Urinary bladder (tissue), 4 donors: Measurements from ENCODE around the gene TMEM231. TPM values are rescaled to one million over a fixed set of nuclear protein-coding genes. Genes with fewer than 3 reads are reported as not detected.
"Not testable (repeated sequence)": the region's sequence is repeated elsewhere in the genome, so short reads cannot be mapped to it uniquely, and the experiment has no call there.

Source experiments
- DNase-seq: peaks from one replicate; pipeline ENCODE4 v3.0.0-alpha.2; 2015; ENCODE audit errors: extremely low spot score
- H3K27ac ChIP-seq: one replicate; pipeline ENCODE4 v1.5.1; 2013; ENCODE audit warnings: low read depth, mild to moderate bottlenecking, moderate library complexity
- H3K36me3 ChIP-seq: one replicate; pipeline ENCODE4 v1.6.1; 2013; ENCODE audit warnings: mild to moderate bottlenecking, moderate library complexity; ENCODE audit not compliant: insufficient read depth
- H3K4me1 ChIP-seq: one replicate; pipeline ENCODE4 v1.6.1; 2013; ENCODE audit warnings: mild to moderate bottlenecking, moderate library complexity; ENCODE audit not compliant: insufficient read depth
- H3K4me3 ChIP-seq: one replicate; pipeline ENCODE4 v1.5.1; 2013; ENCODE audit warnings: low read depth, low read length
- WGBS: extraction: QIAGEN DNeasy Blood & Tissue Kit; methylation state at CpG from one replicate; pipeline ENCODE4 v1.1.7; 2013; 5-methylcytosine and 5-hydroxymethylcytosine counted together
- polyA plus RNA-seq: library from polyadenylated mRNA; stranded (reverse); fragments of 200-250 nt; gene quantifications from one replicate; pipeline ENCODE4 v1.2.3, GENCODE V29; 2013
- total RNA-seq: library from RNA; depleted of rRNA; stranded (reverse); fragments of >200 nt; gene quantifications from one replicate; pipeline ENCODE4 v1.2.3, GENCODE V29; 2014
- donor health status: healthy with polysubstance abuse.
- donor health status: healthy.

The TMEM231 gene
- total and polyA plus RNA-seq, 2 donors = 10.7 to 14.7 TPM

- DNase-seq = no peak
- Histone ChIP-seq H3K4me1 (no peaks in the 10 kb centered on the region), H3K4me3 (no peak overlapping the region), H3K27ac (no peak overlapping the region), H3K36me3 (no peaks in the 10 kb centered on the region)
- 82% methylated on average over 19 of the region's 19 CpGs for WGBS
Measured at GRCh38 chr16:75534560-75535205, 21.4 kb downstream of the TMEM231 start.

- DNase-seq = no peak
- 89% methylated on average over 2 of the region's 2 CpGs for WGBS
- H3K4me3 ChIP-seq = no peak overlapping the region
- H3K27ac ChIP-seq = no peak overlapping the region
- H3K4me1 ChIP-seq = no peaks in the 10 kb centered on the region
- H3K36me3 ChIP-seq = no peaks in the 10 kb centered on the region
Measured at GRCh38 chr16:75532791-75533190, 23.3 kb downstream of the TMEM231 start.

DNA sequence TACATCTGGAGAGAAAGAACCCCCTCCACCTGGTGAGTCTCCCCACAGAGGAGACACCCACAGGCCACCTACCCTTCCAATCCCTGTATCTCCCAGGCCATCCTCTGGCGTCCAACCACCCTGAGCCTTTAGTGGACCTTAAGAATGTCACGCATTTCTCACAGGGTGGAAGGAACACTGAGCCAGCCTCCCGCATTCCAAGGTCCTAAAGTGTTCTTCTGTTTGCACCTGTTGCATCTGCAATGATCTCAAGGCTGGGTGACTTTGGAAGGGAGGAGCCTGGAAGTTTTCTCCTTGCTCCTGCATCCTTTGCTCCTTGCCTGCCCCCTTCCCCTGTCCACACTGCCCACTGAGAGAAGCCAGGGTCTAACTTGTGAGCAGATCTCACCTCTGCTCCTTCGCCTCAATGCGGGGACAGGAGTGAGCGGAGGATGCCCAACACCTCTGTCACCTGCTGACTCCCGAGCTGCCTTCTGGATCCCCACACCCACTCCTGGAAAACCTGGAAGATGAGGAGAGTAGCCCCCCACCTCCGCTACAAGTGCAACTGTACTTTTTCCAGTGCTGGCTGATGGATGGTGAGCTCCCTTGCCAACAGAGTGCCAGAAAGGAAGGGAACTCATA is 23.8 kb downstream of the TMEM231 start:
- Histone ChIP-seq H3K4me1 (no peaks in the 10 kb centered on the region), H3K4me3 (no peak overlapping the region), H3K27ac (no peak overlapping the region), H3K36me3 (no peaks in the 10 kb centered on the region)
- 84% methylated on average over 8 of the region's 8 CpGs for WGBS
- no peak for DNase-seq

DNA sequence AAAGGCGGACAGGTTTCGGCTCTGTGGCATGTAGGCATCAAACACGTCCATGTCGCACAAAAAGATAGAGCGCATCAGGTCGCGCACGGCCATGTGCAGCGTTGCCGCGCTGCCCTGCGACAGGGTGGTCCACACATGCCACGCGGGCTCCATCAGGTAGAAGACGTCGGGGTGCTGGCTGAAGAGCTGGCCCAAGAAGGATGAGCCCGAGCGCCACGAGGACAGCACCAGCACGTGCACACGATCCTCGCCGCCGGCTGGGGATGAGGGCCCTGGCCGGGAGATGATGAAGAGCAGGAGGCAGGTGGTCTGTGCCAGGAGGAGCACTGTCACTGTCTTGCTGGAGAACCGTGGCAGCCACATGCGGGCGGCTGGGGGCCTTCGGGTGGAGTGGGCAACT is 26.1 kb downstream of the TMEM231 start:
- Histone ChIP-seq H3K27ac (no peak overlapping the region), H3K4me3 (no peak overlapping the region), H3K36me3 (no peaks in the 10 kb centered on the region), H3K4me1 (no peaks in the 10 kb centered on the region)
- DNase-seq = no peak
- 96% methylated on average over 29 of the region's 29 CpGs for WGBS

DNA sequence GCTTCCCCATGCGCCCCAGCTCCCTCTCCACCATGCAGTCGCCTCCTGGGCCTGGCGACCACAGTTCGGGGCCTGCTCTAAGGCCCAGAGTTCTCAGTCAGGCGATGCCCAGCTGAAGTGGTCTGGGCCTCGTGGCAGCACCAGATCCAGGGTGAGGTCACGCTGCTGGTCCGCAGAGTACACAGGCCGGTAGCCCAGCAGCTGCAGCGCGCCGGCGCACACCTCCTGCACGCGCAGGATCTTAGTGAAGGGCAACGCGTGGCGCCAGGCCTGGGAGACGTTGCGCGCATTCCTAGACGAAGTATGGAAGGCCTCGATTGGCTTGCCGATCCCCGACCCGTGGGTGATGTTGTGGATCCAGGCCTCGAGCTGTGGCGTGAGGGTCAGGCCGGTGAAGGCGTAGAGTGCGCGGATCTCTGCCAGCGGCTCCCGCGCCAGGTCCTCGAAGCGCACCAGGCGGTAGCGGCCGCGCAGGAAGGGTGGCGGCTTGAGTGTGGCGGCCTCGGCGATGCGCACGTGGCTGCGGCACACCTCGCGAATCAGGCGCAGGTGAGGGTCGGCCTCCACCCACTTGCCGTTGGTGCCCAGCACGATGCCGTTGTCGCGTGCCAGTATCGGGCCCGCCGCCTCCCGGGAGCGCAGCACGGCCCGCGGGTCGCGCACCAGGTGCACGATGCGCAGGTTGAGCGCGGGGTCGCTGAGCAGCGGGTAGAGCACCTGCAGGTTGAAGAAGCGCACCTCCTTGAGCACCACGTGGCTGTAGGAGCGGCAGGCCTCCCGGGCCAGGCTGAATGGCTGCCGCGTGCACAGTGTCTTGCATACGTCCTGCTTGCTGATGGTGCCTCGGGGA is 26.8 kb downstream of the TMEM231 start:
- H3K27ac ChIP-seq = no peak overlapping the region
- DNase-seq = no peak
- WGBS = 93% methylated on average over 81 of the region's 81 CpGs
- no peak overlapping the region for H3K4me3 ChIP-seq
- no peaks in the 10 kb centered on the region for H3K36me3 ChIP-seq
- no peaks in the 10 kb centered on the region for H3K4me1 ChIP-seq

GRCh38 chr16:75527825-75528299 is 28.2 kb downstream of the TMEM231 start:
- Histone ChIP-seq H3K36me3 (no peaks in the 10 kb centered on the region), H3K4me3 (no peak overlapping the region), H3K4me1 (no peaks in the 10 kb centered on the region), H3K27ac (no peak overlapping the region)
- no peak for DNase-seq
- 55% methylated on average over 5 of the region's 5 CpGs for WGBS

- H3K4me1 ChIP-seq = no peaks in the 10 kb centered on the region
- no peaks in the 10 kb centered on the region for H3K36me3 ChIP-seq
- DNase-seq = no peak
- no peak overlapping the region for H3K27ac ChIP-seq
- H3K4me3 ChIP-seq = no peak overlapping the region
- 93% methylated on average over 5 of the region's 5 CpGs for WGBS
Measured at GRCh38 chr16:75526032-75526790, 29.8 kb downstream of the TMEM231 start.

DNA sequence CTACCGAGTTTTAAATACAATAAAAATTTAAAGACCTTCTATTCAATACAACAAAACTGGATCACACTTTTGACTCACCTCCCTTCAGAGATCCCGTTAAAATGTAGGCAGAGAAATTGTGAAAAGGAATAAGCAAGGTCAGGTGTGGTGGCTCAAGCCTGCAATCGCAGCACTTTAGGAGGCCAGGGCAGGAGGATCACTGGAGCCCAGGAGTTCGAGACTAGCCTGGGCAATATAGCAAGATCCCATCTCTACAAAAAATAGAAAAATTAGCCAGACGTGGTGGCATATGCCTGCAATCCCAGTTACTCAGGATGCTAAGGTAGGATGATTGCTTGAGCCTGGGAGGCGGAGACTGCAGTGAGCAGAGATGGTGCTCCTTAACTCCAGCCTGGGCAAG is 36.9 kb downstream of the TMEM231 start:
- Histone ChIP-seq H3K36me3 (no peaks in the 10 kb centered on the region), H3K4me1 (no peaks in the 10 kb centered on the region), H3K27ac (no peak overlapping the region), H3K4me3 (no peak overlapping the region)
- WGBS = 87% methylated on average over 6 of the region's 6 CpGs
- DNase-seq = no peak

DNA sequence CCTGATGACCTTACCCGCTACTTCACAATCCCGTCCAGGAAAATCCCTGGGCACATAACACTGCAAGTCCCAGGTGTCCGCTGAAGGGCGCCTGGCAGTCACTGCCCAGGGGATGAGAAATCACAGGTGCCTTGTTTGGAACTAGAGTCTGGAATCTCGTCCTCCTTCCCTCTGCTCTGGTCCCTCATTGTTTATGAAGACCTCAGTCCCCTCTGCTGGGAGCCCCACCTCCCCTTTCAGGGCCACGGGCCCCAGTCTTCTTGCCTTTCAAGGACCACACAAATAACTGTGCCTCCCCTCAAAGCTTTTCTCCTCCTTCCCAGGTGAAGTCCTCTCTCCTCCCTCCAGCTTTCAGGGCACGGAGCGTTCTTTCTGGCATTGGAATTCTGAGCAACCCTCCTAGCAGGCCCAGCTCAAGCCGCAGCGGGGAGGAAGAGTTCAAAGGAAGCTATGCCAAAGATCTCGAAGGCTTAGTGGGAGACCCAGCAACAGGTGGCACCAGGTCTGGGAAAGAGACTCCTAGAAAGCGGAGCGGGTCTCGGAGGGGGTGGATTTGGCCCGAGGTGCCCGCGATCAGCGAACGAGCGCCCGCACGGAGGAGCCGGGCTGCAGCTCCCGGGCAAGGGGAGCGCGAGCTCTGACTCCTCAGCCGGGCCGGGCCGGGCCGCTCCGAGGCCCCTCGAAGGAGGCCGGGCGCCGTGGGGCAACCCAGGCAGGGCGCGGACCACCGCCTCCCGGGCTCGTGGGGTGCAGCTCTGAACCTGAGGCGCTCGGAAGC is 39.7 kb downstream of the TMEM231 start:
- peak overlapping the region; percentile 79 for H3K4me3 ChIP-seq
- WGBS = 8% methylated on average over 42 of the region's 42 CpGs
- H3K27ac ChIP-seq = peak overlapping the region; percentile 86
- not testable (repeated sequence) for H3K36me3 ChIP-seq, H3K4me1 ChIP-seq, DNase-seq

DNA sequence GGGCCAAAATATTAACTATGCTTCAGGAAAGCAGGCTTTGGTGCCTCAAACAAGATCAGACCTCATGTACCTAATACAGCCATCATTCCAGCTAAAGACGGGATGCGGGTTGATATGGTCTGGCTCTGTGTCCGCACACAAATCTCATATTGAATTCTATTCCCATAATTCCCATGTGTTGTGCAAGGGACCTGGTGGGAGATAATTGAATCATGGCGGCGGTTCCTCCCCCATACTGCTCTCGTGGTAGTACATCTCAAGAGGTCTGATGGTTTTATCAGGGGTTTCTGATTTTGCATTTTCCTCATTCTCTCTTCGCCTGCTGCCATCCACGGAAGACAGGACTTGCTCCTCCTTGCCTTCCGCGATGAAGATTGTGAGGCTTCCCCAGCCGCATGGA is 41.8 kb downstream of the TMEM231 start:
- WGBS = 95% methylated on average over 11 of the region's 11 CpGs
- no peak overlapping the region for H3K27ac ChIP-seq
- no peak overlapping the region for H3K4me3 ChIP-seq
- no peaks in the 10 kb centered on the region for H3K36me3 ChIP-seq
- no peaks in the 10 kb centered on the region for H3K4me1 ChIP-seq
- no peak for DNase-seq

DNA sequence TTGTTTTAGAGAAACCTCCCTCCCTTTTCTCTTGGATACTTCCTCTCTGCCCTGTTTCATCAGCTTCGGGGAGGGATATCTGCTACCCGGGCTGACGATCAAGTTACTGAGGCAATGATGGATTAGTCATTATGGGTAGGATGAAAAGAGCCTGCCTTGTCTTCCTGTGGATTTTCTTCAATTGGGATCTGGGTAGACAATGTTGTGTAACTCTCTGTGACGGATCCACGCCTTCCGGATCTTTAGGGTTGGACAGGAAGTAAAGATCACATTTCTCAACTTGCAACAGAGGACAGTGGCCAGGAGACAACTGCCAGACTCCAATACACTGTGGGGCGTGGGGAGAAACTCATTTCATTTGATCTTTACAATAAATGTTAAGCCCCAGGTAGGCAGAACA is 49.5 kb downstream of the TMEM231 start:
- no peak for DNase-seq
- Histone ChIP-seq H3K27ac (no peak overlapping the region), H3K4me3 (no peak overlapping the region), H3K36me3 (no peaks in the 10 kb centered on the region), H3K4me1 (no peaks in the 10 kb centered on the region)
- 36% methylated on average over 7 of the region's 7 CpGs for WGBS

DNA sequence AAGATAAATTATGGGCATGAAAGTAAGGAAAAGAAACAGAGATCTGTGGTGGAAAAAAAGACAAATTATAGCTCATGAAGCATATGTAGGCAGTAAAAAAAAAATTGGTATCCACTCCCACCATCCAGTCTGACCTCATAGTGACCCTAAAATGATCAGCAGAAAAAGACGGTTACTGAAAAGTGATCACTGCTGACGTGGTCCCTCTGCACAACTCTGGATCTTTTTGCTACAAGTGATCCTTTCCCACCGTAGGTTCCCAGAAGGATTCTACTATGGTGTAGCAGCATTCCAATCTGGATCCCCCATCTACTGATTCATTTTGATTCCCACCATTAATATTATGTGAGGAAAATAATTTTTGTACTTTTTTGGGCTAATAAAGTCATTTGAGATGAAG is 49.9 kb downstream of the TMEM231 start:
- no peaks in the 10 kb centered on the region for H3K36me3 ChIP-seq
- no peak overlapping the region for H3K4me3 ChIP-seq
- WGBS = 75% methylated on average over 3 of the region's 3 CpGs
- no peak overlapping the region for H3K27ac ChIP-seq
- no peaks in the 10 kb centered on the region for H3K4me1 ChIP-seq
- no peak for DNase-seq

DNA sequence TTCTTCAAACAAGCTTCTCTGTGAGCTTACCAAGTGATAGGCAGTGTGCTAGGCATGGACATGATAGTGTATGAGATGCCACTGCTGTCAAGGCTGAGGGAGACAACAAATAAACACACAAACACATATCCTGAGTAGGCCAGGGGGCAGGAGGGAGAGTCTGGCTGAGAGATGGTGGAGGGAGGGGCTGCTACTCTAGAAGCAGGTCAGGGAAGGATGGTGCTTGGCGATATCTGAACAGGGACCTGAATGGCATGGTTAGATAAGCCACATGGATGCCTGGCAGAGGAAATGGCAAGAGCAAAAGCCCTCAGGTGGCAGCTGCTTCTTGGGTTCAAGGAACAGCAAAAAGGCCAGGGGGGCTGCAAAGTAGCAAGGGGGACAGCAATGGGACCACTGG is 52.3 kb downstream of the TMEM231 start:
- no peak for DNase-seq
- H3K36me3 ChIP-seq = no peaks in the 10 kb centered on the region
- no peak overlapping the region for H3K4me3 ChIP-seq
- H3K27ac ChIP-seq = no peak overlapping the region
- H3K4me1 ChIP-seq = no peaks in the 10 kb centered on the region
- 94% methylated on average over 1 of the region's 1 CpG for WGBS
